SU-DHL-6 (cell line): ENCODE data around the gene NAT16.

Experiments used
- CTCF ChIP-seq: fragments of 200-600 bp; sonication (generic); IDR thresholded peaks from one replicate; pipeline ENCODE4 v1.5.1; 2017; ENCODE audit warnings: antibody characterized with exemption, mild to moderate bottlenecking, low read length, moderate library complexity; ENCODE audit not compliant: insufficient read depth, poor library complexity, severe bottlenecking
- EZH2phosphoT487 ChIP-seq: fragments of 200-600 bp; sonication (generic), shearing (Covaris generic); conservative IDR thresholded peaks from 2 replicates; pipeline ENCODE4 v1.6.1; 2018; ENCODE audit warnings: mild to moderate bottlenecking, antibody characterized with exemption, low read length, moderate library complexity, mixed read lengths

- TF ChIP-seq CTCF (no peak), EZH2phosphoT487 (no peak)
Observed at GRCh38 chr7:101206665-101207042, 26.6 kb upstream of the NAT16 start.
